ENCODE measurements around the gene ODC1. TPM values are rescaled to one million over a fixed set of nuclear protein-coding genes. Genes with fewer than 3 reads are reported as not detected.

Gene ODC1
- polyA plus RNA-seq, 3 donors = 390 to 407 (median 397) TPM

- no peak for DNase-seq
Observed at GRCh38 chr2:10402653-10403215, 45.4 kb downstream of the ODC1 start.

DNA sequence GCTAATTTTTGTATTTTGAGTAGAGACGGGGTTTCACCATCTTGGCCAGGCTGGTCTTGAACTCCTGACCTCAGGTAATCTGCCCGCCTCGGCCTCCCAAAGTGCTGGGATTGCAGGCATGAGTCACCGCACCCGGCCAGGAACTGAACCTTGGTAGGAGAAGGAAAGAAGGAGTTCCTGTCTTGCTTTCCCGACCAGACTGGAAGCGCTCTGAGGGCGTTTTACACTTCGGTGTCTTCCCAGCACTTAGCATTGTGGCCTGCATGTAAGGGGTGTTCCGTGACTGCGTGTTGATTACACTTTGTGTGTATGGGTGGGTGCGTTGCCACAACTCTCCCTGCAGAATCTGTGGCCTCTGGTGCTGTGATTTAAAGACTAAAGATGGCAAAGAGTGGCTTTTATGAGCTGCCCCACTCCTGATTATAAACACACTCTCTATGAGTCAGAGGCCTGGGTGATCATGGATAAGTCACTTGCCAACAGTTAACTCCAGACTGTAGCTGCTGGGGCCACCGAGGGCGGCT is 46.0 kb downstream of the ODC1 start:
- DNase-seq = no peak

- no peak for DNase-seq
Observed at GRCh38 chr2:10400978-10401951, 46.9 kb downstream of the ODC1 start.

DNA sequence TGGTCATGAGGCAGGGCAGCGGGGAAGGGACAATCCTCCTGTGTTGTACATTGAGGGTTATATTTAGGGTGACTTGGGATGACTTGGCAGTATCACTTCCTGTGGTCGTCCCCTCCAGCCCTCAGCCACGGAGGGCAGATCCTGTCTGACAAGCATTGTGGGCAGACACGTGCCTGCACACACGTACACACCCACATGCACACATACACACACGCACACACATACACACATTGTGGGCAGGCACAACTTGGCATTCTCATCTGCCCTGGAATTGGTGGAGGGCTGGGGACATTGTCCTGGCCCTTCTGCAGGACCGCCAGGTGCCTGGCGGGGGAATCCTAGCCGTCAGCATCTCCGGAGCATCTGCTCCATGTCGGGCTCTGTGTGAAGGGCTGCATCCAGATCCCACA is 47.6 kb downstream of the ODC1 start:
- no peak for DNase-seq

GRCh38 chr2:10400002-10400401 is 48.1 kb downstream of the ODC1 start:
- DNase-seq = no peak

DNA sequence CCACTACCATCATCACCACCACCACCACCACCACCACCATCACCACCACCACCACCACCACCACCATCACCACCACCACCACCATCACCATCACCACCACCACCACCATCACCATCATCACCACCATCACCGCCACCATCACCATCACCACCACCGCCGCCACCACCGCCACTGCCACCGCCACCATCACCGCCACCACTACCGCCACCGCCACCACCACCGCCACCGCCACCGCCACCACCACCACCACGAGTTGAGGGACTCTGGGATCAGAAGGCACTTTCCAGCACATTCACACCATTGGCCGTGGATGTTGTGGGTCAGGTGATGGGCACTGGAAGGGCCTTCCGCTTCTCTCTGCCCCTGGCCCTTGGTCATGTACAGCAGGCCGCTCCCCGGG is 48.8 kb downstream of the ODC1 start:
- no peak for DNase-seq

- no peak for DNase-seq
Observed at GRCh38 chr2:10398496-10398895, 49.6 kb downstream of the ODC1 start.

GRCh38 chr2:10397878-10398277 is 50.2 kb downstream of the ODC1 start:
- no peak for DNase-seq

- DNase-seq = no peak
Observed at GRCh38 chr2:10397297-10397875, 50.7 kb downstream of the ODC1 start.

DNA sequence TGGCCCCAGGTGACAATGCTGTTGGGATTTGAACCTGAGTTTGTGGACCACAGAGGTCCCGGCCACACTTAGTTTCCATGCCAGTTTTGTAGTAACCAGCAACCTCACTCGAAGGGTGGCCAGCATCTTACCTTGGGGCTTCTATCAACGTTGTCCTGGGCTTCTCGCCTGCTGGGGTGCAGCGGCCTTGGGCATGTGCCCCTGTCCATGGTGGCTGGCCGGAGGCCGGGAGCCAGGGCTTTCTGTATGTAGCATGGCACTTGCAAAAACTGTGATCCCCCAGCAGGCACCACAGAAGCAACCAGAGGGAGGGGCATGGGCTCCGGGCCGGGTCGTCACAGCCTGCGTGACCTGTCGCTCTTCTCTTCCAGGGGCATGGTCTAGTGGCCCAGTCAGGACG is 51.7 kb downstream of the ODC1 start:
- no peak for DNase-seq

- DNase-seq = no peak
Observed at GRCh38 chr2:10395893-10396292, 52.2 kb downstream of the ODC1 start.

- DNase-seq = no peak
Observed at GRCh38 chr2:10393640-10393982, 54.5 kb downstream of the ODC1 start.

GRCh38 chr2:10392951-10393639 is 55.0 kb downstream of the ODC1 start:
- no peak for DNase-seq

DNA sequence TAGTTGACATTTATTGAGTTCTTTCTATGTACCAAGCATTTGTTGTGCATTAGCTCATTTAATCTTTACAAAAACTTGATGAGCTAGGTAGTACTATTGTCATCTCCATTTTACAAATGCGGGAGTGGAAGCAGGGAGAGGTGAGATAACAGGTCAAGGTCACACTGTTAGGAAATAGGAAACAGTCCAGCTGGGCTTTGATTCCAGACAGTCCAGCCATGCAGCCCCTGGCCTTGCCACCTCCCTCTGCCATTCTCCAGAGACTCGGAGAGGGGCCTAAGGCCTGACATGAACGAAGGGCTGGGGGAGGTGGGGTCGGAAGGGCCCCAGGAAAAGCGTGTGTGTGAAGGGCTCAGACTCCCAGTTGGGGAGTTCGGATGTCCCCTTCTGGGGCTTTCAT is 55.6 kb downstream of the ODC1 start:
- no peak for DNase-seq

DNA sequence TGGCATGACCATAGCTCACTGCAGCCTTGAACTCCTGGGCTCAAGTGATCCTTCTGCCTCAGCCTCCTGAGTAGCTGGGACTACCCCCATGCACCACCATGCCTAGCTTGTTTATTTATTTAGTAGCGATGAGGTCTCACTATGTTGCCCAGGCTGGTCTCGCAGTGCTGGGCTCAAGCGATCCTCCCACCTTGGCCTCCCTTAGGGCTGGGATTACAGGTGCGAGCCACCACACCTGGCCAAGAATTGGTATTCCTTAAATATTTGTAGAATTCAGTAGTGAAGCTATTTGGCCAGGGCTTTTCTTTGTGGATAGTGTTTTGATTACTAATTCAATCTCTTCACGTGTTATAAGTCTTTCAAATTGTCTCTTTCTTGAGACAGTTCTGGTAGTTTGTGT is 56.0 kb downstream of the ODC1 start:
- DNase-seq = no peak

- DNase-seq = no peak
Observed at GRCh38 chr2:10390369-10390801, 57.7 kb downstream of the ODC1 start.

Other genes starting within 250 kb of the ODC1 start
- 10 to 100 TPM; 28.0 to 31.3 (median 31.2) TPM for gene HPCAL1, start 145.4 kb downstream of the ODC1 start, polyA plus RNA-seq (ENCODE audit: insufficient read length in 3 of 3)
- 10 to 100 TPM; 26.9 to 30.7 (median 27.6) TPM for gene NOL10, start 241.6 kb upstream of the ODC1 start, polyA plus RNA-seq (ENCODE audit: insufficient read length in 3 of 3)